Lung microvascular endothelial cell (primary cell): Measurements from ENCODE around the gene OR52E6. TPM values are rescaled to one million over a fixed set of nuclear protein-coding genes. Genes with fewer than 3 reads are reported as not detected.

Source experiments
- DNase-seq, 2 donors: peaks; one replicate each; pipeline versions ENCODE4 v3.0.0 to v3.0.0-alpha.2; 2010; ENCODE audit warnings: low read depth in 2 of 2
- total RNA-seq: library from RNA; depleted of rRNA; stranded (reverse); fragments of >200 nt; gene quantifications from 2 replicates; pipeline ENCODE4 v1.2.1, GENCODE V29; 2014

OR52E6 gene
- total RNA-seq, 1 donor from 2014 or later = not detected

DNA sequence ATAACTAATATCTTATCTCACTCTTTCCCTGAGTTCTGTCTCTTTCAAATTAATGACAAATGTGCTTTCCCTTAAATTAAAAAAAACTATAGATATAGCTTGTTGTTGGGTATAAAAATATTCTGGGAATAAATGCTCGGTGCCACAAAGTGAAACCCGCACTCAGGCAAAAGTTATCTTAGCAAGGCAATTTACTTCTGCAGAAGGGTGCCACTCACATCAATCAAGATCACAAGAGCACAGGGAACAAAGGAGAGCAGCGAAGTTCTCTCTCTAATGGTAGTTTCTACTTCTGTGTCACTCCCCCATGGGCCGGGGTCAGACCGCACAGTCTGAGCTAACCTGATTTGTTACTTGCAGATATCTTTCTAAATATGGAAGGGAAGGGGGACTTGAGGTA, 37.7 kb downstream of the OR52E6 start:
- no peak for DNase-seq

DNA sequence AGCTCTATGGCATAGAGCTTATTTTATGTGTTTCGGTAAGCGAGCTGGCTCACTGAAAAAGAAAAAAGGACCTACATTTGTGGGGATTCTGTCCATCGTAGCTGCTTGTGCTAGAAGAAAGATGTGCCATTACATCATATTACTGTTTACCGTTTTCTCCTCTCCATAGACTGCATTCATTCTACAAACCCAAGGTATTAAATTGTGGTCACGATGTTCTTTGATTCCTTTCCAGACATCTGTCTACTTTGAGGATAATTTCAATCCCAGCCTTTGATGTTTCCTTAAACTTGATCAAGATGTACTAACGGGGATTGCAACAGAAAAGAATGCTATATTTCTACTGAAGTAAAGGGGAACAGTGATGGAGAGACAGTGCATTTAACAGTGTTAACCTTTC, 45.2 kb downstream of the OR52E6 start:
- DNase-seq = no peak

DNA sequence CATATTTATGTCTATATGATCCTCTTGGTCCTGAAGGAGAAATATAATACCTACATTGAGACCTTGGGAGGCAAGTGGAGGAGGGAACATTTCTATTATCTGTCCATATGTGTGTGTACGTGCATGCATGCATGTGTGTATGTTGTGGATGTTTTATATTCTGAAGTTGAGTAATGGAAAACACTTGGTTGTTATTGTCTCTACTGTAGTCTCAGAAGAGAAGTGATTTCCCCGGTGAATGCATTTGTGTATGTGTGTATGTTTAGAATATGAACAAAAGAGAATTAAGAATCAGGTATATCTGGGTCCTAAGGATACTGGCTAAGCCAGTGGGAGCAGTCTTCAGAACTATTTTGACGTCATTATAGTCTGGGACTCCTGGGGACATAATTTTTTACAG, 50.5 kb downstream of the OR52E6 start, which contains the start of gene OR52N1:
OR52N1 (minus strand) TSS at position 101 of the 400 bp plus-strand sequence. CDS start 2,449 bp downstream, outside the sequence.
- DNase-seq = no peak

Other genes starting within 250 kb of the OR52E6 start
- 0.99 and 3.3 TPM in 2 replicates for gene TRIM6, start 245.3 kb downstream of the OR52E6 start, total RNA-seq
- 8.5 and 9.4 TPM in 2 replicates for gene TRIM34, start 216.9 kb downstream of the OR52E6 start, total RNA-seq
- 46.4 and 75.4 TPM in 2 replicates for gene TRIM5, start 156.8 kb downstream of the OR52E6 start, total RNA-seq
- 47.0 and 66.9 TPM in 2 replicates for gene TRIM22, start 152.1 kb downstream of the OR52E6 start, total RNA-seq
- gene OR56B1, start 105.4 kb downstream of the OR52E6 start, total RNA-seq = not detected in 2 replicates
- gene OR52N4, start 87.7 kb downstream of the OR52E6 start, total RNA-seq = not detected in 2 replicates
- not detected in 2 replicates for gene OR52N5, start 58.5 kb downstream of the OR52E6 start, total RNA-seq
- not detected in 2 replicates for gene OR52N1, start 50.6 kb downstream of the OR52E6 start, total RNA-seq
- gene OR52N2, start 33.0 kb downstream of the OR52E6 start, total RNA-seq = not detected in 2 replicates
- not detected in 2 replicates for gene OR52E8, start 15.8 kb upstream of the OR52E6 start, total RNA-seq
- not detected in 2 replicates for gene OR52E4, start 38.7 kb upstream of the OR52E6 start, total RNA-seq
- not detected in 2 replicates for gene OR52E5, start 51.3 kb upstream of the OR52E6 start, total RNA-seq
- gene OR56A3, start 100.4 kb upstream of the OR52E6 start, total RNA-seq = not detected in 2 replicates
- gene OR56A5, start 126.6 kb upstream of the OR52E6 start, total RNA-seq = not detected in 2 replicates
- not detected in 2 replicates for gene OR52L1, start 145.1 kb upstream of the OR52E6 start, total RNA-seq
- not detected in 2 replicates for gene OR56A4, start 165.0 kb upstream of the OR52E6 start, total RNA-seq
- gene OR56A1, start 188.9 kb upstream of the OR52E6 start, total RNA-seq = not detected in 2 replicates